Activated CD4-positive, alpha-beta T cell treated with anti-CD3 and anti-CD28 coated beads for 36 hours (primary cell): ENCODE measurements around the gene DIAPH1. TPM values are rescaled to one million over a fixed set of nuclear protein-coding genes. Genes with fewer than 3 reads are reported as not detected.

Experiments
- ATAC-seq: fragments of 200-7000 bp; cut with Tn5 transposase; one replicate; pipeline ENCODE4 v1.10.0; 2021; ENCODE audit warnings: mild to moderate bottlenecking, moderate library complexity
- CTCF ChIA-PET: fragments of 350-600 bp; sonication (Branson Sonifier 250); formaldehyde crosslinking; loops from one replicate; lab custom pipeline; 2021; ENCODE audit warnings: antibody characterized with exemption; lab: Charles Lee
- POLR2A ChIA-PET: fragments of 350-600 bp; sonication (Branson Sonifier 250); formaldehyde crosslinking; loops from one replicate; lab custom pipeline; 2021; ENCODE audit warnings: antibody characterized with exemption, inconsistent platforms; lab: Charles Lee
- DNase-seq: peaks from one replicate; pipeline ENCODE4 v3.0.0-alpha.2; 2020
- H3K27ac Mint-ChIP-seq: one replicate; pipeline ENCODE4 v1.8.0; 2021; ENCODE audit warnings: mixed read lengths
- H3K27me3 Mint-ChIP-seq: one replicate; pipeline ENCODE4 v1.8.0; 2021; ENCODE audit warnings: mixed read lengths
- H3K36me3 Mint-ChIP-seq: one replicate; pipeline ENCODE4 v1.8.0; 2021; ENCODE audit warnings: low read depth, mixed read lengths
- H3K4me1 Mint-ChIP-seq: one replicate; pipeline ENCODE4 v1.8.0; 2021; ENCODE audit warnings: mixed read lengths
- H3K4me3 Mint-ChIP-seq: one replicate; pipeline ENCODE4 v1.8.0; 2021; ENCODE audit warnings: mild to moderate bottlenecking, moderate library complexity, mixed read lengths
- H3K9me3 Mint-ChIP-seq: one replicate; pipeline ENCODE4 v1.8.0; 2021; ENCODE audit warnings: low read depth, mixed read lengths
- intact Hi-C, 2 experiments: fragments of 100-400 bp; cut with DNase I in 1 of 2; cut with micrococcal nuclease in 1 of 2; formaldehyde crosslinking; loops; one replicate each; pipeline versions ENCODE4 v1.14.2 to v1.15.1; 2022 to 2024; cut with DNase I, micrococcal nuclease
- total RNA-seq, 2 experiments: library from RNA; stranded (reverse); gene quantifications; one replicate each; pipeline ENCODE4 v1.2.3, GENCODE V29; 2021

Gene DIAPH1
- total RNA-seq, 2 experiments from 2014 or later, result 185 to 212 TPM

GRCh38 chr5:141654298-141654697 lies 35.5 kb upstream of the DIAPH1 start:
- ATAC-seq, result no peak
- CTCF ChIA-PET, result interaction anchor here (0.6 to 1.8 kb wide), 5 partner anchors 10 to 150 kb away, joined by 3 to 5 read pairs (median 4); no protein-coding TSS in a partner anchor
- intact Hi-C loops, result no loop called here
- DNase-seq, result no peak
- peaks cover 20% of the 10 kb centered on the region for H3K4me1 Mint-ChIP-seq
- no peak overlapping the region for H3K4me3 Mint-ChIP-seq
- no peaks in the 10 kb centered on the region for H3K27me3 Mint-ChIP-seq
- POLR2A ChIA-PET, result no interaction called here
- H3K36me3 Mint-ChIP-seq, result no peaks in the 10 kb centered on the region
- no peaks in the 10 kb centered on the region for H3K9me3 Mint-ChIP-seq
- H3K27ac Mint-ChIP-seq, result no peak overlapping the region

- ChIA-PET CTCF (interaction anchor here (0.8 to 2.7 kb wide), 8 partner anchors 9 to 317 kb away, joined by 3 to 10 read pairs (median 6); partner anchors contain the start of genes PCDH12 and RNF14), POLR2A (interaction anchor here (1.7 kb wide), 1 partner anchor 15 kb away, joined by 12 read pairs; the partner anchor contains the start of genes HDAC3 and RELL2)
- peaks cover 20% of the 10 kb centered on the region for H3K4me1 Mint-ChIP-seq
Measured at GRCh38 chr5:141651728-141652105, 32.9 kb upstream of the DIAPH1 start.

DNA sequence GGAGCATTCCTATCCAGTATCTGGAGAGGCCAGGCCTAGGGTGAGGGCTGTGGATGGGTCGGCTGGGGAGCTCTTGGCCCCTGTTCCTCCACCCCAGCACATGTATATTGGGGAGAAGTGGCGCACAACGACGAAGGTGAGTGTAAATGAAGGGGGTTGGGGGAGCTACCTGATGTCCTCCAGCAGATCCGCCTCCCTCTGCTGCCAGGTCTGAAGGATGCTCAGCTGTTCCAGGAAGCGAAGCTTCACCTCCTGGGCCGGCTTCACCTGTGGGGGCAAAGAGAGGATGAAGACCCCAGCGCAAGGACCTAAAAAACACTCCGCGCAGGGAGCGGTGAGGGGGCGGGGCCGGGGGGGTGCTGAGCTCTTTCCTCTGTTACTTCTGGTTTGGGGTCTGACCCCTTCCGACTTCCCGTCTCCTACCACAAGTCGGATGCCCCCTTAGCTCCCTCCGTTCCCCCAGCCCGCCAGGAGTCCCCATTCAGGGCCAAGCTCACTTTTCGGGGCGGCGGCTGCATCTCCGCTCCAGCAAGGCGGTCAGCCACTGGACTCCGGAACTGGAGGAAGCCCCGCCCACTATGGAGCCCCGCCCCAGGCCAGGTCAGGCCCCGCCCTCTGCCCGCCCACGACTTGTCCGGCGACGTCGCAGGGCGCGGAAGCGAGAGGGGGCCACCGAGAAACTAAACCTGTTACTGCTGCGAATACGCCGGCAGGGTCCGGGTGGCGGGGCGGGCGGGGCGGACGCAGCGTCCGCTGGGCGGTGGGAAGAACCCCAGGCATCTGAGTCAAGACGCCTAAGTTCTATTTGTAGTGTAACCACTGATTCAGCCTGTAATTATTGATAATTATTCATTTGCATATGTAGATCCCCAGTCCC lies 32.3 kb upstream of the DIAPH1 start, which contains the start of gene FCHSD1:
Gene FCHSD1 (minus strand): TSS at position 568 of the 877 bp plus-strand sequence. CDS start 50 bp downstream, at position 518.
- peak within 1 kb of the TSS; percentile 84 for H3K4me3 Mint-ChIP-seq
- no peaks in the 10 kb centered on the region for H3K36me3 Mint-ChIP-seq
- DNase-seq (peak; percentile 91), ATAC-seq (peak; percentile 95)
- H3K27me3 Mint-ChIP-seq, result no peaks in the 10 kb centered on the region
- CTCF ChIA-PET, result interaction anchor here (0.6 to 2.7 kb wide), 12 partner anchors 9 to 318 kb away, joined by 3 to 10 read pairs (median 4); partner anchors contain the start of genes PCDH12 and RNF14
- no peaks in the 10 kb centered on the region for H3K9me3 Mint-ChIP-seq
- H3K27ac Mint-ChIP-seq, result peak within 1 kb of the TSS; percentile 94
- intact Hi-C loops, result loop anchor here (1.0 kb wide), 7 partner anchors 13 to 318 kb away; partner anchors contain the start of genes HDAC3 (in 1 of the 2), RELL2 (in 1 of the 2) and RNF14 (in 1 of the 2)
- POLR2A ChIA-PET, result interaction anchor here (1.0 to 1.7 kb wide), 2 partner anchors 9 to 15 kb away, joined by 4 to 12 read pairs; partner anchors contain the start of genes HDAC3 and RELL2
- peaks cover 20% of the 10 kb centered on the region for H3K4me1 Mint-ChIP-seq

More at GRCh38 chr5:141651728-141652105, 32.9 kb upstream of the DIAPH1 start:
- H3K9me3 Mint-ChIP-seq, result no peaks in the 10 kb centered on the region
- no peaks in the 10 kb centered on the region for H3K27me3 Mint-ChIP-seq
- peak overlapping the region; percentile 52 for H3K27ac Mint-ChIP-seq
- no peak for DNase-seq
- H3K4me3 Mint-ChIP-seq, result peak overlapping the region; percentile 84
- no peaks in the 10 kb centered on the region for H3K36me3 Mint-ChIP-seq
- intact Hi-C loops, result loop anchor here (1.0 kb wide), 7 partner anchors 13 to 318 kb away; partner anchors contain the start of genes HDAC3 (in 1 of the 2), RELL2 (in 1 of the 2) and RNF14 (in 1 of the 2)
- no peak for ATAC-seq

GRCh38 chr5:141649972-141650371 lies 31.2 kb upstream of the DIAPH1 start:
- Mint-ChIP-seq H3K36me3 (peaks cover 2% of the 10 kb centered on the region), H3K27ac (no peak overlapping the region), H3K4me3 (peak overlapping the region; percentile 84), H3K4me1 (peaks cover 20% of the 10 kb centered on the region), H3K27me3 (no peaks in the 10 kb centered on the region), H3K9me3 (no peaks in the 10 kb centered on the region)
- ChIA-PET CTCF (interaction anchor here (1.2 to 2.8 kb wide), 3 partner anchors 12 to 42 kb away, joined by 4 to 14 read pairs (median 10); partner anchors contain the start of genes HDAC3 and RELL2), POLR2A (no interaction called here)
- ATAC-seq (no peak), DNase-seq (no peak)
- intact Hi-C loops, result no loop called here

- H3K36me3 Mint-ChIP-seq, result peaks cover 7% of the 10 kb centered on the region
- H3K9me3 Mint-ChIP-seq, result no peaks in the 10 kb centered on the region
- CTCF ChIA-PET, result interaction anchor here (0.6 to 2.8 kb wide), 5 partner anchors 11 to 312 kb away, joined by 3 to 14 read pairs (median 4); partner anchors contain the start of genes HDAC3 and RELL2
- POLR2A ChIA-PET, result interaction anchor here (0.6 kb wide), 1 partner anchor 34 kb away, joined by 3 read pairs; no protein-coding TSS in a partner anchor
- no peak overlapping the region for H3K27ac Mint-ChIP-seq
- intact Hi-C loops, result no loop called here
- ATAC-seq (no peak), DNase-seq (no peak)
- H3K4me3 Mint-ChIP-seq, result no peak overlapping the region
- H3K4me1 Mint-ChIP-seq, result peaks cover 20% of the 10 kb centered on the region
- no peaks in the 10 kb centered on the region for H3K27me3 Mint-ChIP-seq
Measured at GRCh38 chr5:141649056-141649688, 30.4 kb upstream of the DIAPH1 start.

- ChIA-PET POLR2A (no interaction called here), CTCF (interaction anchor here (1.0 to 2.8 kb wide), 4 partner anchors 10 to 313 kb away, joined by 4 to 14 read pairs (median 6); partner anchors contain the start of genes HDAC3 and RELL2)
- Mint-ChIP-seq H3K27ac (no peak overlapping the region), H3K9me3 (no peaks in the 10 kb centered on the region), H3K4me1 (peaks cover 20% of the 10 kb centered on the region), H3K36me3 (peaks cover 11% of the 10 kb centered on the region), H3K27me3 (no peaks in the 10 kb centered on the region), H3K4me3 (no peak overlapping the region)
- no peak for DNase-seq
- intact Hi-C loops, result no loop called here
- ATAC-seq, result no peak
Measured at GRCh38 chr5:141647851-141648250, 29.1 kb upstream of the DIAPH1 start.

DNA sequence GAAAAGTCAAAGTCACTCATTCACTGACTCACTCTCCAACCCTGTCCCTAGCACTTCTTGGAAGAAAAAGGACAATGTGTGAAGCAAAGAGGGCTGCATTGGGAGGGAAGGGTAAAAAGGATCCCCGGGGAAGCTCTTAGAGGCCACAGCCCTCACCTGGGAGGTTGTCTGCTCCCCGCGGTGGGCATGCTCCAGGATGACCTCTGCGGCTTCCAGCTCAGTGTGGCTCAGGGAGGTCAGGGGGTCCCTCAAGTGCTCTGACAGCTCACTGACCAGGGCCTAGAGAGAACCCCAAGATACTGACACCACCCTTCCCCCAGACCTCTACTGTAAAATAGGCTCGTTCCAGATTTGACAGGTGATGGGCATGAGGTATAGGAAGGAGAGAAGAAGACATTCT lies 28.4 kb upstream of the DIAPH1 start:
- no peak for DNase-seq
- CTCF ChIA-PET, result interaction anchor here (0.5 to 2.8 kb wide), 5 partner anchors 9 to 529 kb away, joined by 3 to 14 read pairs (median 4); partner anchors contain the start of genes HDAC3 and RELL2

GRCh38 chr5:141646026-141646425 lies 27.2 kb upstream of the DIAPH1 start:
- no peaks in the 10 kb centered on the region for H3K9me3 Mint-ChIP-seq
- intact Hi-C loops, result no loop called here
- peaks cover 19% of the 10 kb centered on the region for H3K36me3 Mint-ChIP-seq
- DNase-seq (no peak), ATAC-seq (no peak)
- H3K27me3 Mint-ChIP-seq, result no peaks in the 10 kb centered on the region
- POLR2A ChIA-PET, result interaction anchor here (0.7 kb wide), 1 partner anchor 9 kb away, joined by 3 read pairs; the partner anchor contains the start of genes HDAC3 and RELL2
- no peak overlapping the region for H3K27ac Mint-ChIP-seq
- H3K4me1 Mint-ChIP-seq, result peaks cover 21% of the 10 kb centered on the region
- CTCF ChIA-PET, result interaction anchor here (0.6 to 2.6 kb wide), 3 partner anchors 13 to 124 kb away, joined by 3 to 12 read pairs (median 4); no protein-coding TSS in a partner anchor
- H3K4me3 Mint-ChIP-seq, result no peak overlapping the region

More for the DNA sequence above, 28.4 kb upstream of the DIAPH1 start:
- Mint-ChIP-seq H3K9me3 (no peaks in the 10 kb centered on the region), H3K27me3 (no peaks in the 10 kb centered on the region), H3K36me3 (peaks cover 14% of the 10 kb centered on the region), H3K27ac (no peak overlapping the region), H3K4me1 (peaks cover 19% of the 10 kb centered on the region), H3K4me3 (no peak overlapping the region)
- intact Hi-C loops, result no loop called here
- no peak for ATAC-seq
- POLR2A ChIA-PET, result no interaction called here

- Mint-ChIP-seq H3K9me3 (no peaks in the 10 kb centered on the region), H3K27me3 (no peaks in the 10 kb centered on the region), H3K4me1 (peaks cover 22% of the 10 kb centered on the region), H3K27ac (peak overlapping the region; percentile 2), H3K36me3 (peaks cover 39% of the 10 kb centered on the region), H3K4me3 (no peak overlapping the region)
- ATAC-seq (peak; percentile 63), DNase-seq (peak; percentile 42)
- intact Hi-C loops, result loop anchor here in 1 of 2 experiments (1.0 kb wide), 1 partner anchor 49 kb away; no protein-coding TSS in a partner anchor
- CTCF ChIA-PET, result interaction anchor here (0.5 to 3.1 kb wide), 14 partner anchors 9 to 320 kb away, joined by 3 to 30 read pairs (median 4); partner anchors contain the start of genes DIAPH1 and FCHSD1
- POLR2A ChIA-PET, result interaction anchor here (1.0 to 1.7 kb wide), 2 partner anchors 9 to 50 kb away, joined by 4 read pairs; partner anchors contain the start of gene FCHSD1
Measured at GRCh38 chr5:141641634-141642267, 23.0 kb upstream of the DIAPH1 start.

DNA sequence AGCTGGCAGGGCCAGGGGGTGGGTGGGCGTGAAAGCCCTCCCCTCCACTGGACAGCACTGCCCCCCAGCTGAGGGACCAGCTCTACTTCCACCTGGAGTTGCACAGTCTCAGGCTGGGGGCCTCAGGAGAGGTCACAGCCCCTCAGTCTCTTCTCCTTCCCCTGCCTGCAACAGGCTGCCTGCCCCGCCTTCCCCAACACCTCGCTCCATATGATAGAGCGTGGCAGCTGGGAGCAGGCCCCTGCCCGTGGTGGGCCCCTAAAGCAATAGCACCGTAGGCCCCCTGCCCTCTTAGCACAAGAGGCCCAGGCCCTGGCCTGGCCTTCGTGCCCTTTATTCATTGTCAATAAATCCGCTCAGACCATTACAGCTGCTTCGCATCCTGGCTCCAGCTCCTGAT lies 21.9 kb upstream of the DIAPH1 start:
- DNase-seq (no peak), ATAC-seq (no peak)
- H3K4me3 Mint-ChIP-seq, result no peak overlapping the region
- POLR2A ChIA-PET, result interaction anchor here (1.7 kb wide), 1 partner anchor 49 kb away, joined by 4 read pairs; no protein-coding TSS in a partner anchor
- CTCF ChIA-PET, result interaction anchor here (1.1 to 3.1 kb wide), 5 partner anchors 10 to 320 kb away, joined by 3 to 30 read pairs (median 4); no protein-coding TSS in a partner anchor
- H3K9me3 Mint-ChIP-seq, result no peaks in the 10 kb centered on the region
- no peaks in the 10 kb centered on the region for H3K27me3 Mint-ChIP-seq
- intact Hi-C loops, result no loop called here
- peaks cover 39% of the 10 kb centered on the region for H3K36me3 Mint-ChIP-seq
- no peak overlapping the region for H3K27ac Mint-ChIP-seq
- peaks cover 26% of the 10 kb centered on the region for H3K4me1 Mint-ChIP-seq
